ENCODE measurements around the gene NPC1.

NPC1 gene

GRCh38 chr18:23545247-23545789 lies 41.0 kb downstream of the NPC1 start:
- DNase-seq, result no peak

GRCh38 chr18:23542461-23542860 lies 43.8 kb downstream of the NPC1 start:
- DNase-seq, result no peak

- DNase-seq, result no peak
These were observed 44.8 kb downstream of the NPC1 start for GRCh38 chr18:23541349-23542093.

DNA sequence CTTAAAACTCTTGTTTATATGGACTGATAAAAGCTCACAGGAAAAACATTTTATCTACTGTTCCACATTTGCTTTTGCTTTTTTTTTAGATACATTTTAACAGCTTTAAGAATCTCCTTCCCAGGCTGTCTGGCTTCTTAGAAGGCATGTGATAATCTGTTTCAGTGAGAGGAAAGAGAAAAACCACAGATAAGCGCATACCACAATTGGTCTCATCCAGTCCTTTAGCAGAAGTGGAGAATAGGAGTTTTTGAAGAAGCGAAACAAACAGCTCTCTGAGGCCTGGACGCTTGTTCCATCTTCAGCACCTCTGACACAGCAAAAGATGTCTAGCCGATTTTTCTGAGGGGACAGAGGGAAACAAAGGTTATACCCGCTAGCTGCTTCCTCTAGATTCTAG lies 45.4 kb downstream of the NPC1 start:
- DNase-seq, result peak; percentile 78

DNA sequence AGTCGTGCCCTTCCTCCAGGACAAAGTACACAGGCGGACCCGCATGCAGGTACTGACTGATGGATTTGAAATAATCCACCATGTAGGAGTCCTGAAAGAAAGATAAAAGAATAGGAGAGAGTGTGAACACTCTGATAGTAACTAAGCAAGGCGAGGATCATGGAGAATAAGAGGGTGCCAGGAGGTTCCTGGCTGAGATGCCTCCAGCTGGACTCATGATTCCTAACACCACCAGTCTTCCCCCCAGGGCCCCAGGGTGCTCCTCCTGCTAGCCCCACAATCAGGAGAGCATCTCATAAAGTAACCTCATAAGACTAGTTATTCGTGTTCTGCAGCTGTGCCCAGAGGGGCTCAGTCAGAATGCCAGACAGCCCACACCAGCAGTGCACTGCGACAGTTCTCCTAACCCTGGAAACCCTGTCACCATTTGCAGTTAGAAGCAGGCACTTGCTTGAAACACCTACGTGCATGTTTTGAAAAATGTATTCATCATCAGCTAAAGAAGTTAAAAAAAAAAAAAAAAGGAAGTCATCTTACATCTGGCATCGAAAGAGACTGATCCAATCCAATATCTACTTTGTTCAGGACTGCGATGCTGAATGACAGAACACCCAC lies 46.3 kb downstream of the NPC1 start:
- no peak for DNase-seq

DNA sequence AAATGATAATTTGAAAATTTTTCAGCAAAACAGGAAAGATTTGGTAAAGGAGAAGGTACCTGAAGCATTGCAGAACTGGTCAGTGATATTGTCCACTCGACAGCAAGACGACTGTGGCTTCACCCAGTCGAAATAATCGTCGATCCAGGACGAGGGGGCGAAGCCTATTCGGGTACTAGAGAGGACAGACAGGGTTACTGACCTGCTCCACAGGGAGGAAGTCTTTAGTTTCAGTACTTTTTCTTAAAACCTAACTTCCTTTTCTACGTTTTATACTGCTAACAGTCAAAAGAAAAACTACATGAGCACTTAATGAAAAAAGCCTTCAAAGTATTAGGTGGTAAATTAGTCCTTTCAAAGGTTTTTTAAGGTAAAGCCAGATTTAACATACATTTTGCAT lies 47.0 kb downstream of the NPC1 start:
- no peak for DNase-seq

- no peak for DNase-seq
These were observed 47.4 kb downstream of the NPC1 start for GRCh38 chr18:23538870-23539269.

GRCh38 chr18:23538001-23538400 lies 48.3 kb downstream of the NPC1 start:
- DNase-seq, result no peak

GRCh38 chr18:23537274-23537673 lies 49.0 kb downstream of the NPC1 start:
- no peak for DNase-seq

DNA sequence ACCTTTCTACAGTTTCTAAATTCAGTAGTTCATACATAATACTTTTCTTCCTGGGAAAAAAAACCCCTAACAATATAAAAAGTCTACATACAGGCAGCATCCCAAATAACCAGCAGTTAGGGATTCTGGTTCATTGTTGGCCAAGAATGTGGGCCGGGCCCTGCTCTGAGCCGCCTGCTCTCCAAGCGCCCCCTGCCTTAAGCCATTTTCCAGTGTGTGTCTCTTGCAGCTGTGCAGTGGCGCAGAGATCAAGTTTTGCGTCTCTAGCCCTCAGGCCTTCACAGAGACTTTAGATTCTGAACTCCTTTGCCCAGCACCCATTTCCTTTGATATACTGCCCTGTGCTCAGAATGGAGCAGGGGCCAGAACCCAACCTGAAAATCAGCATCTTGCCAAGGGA lies 50.1 kb downstream of the NPC1 start:
- DNase-seq, result no peak

GRCh38 chr18:23534276-23534675 lies 52.0 kb downstream of the NPC1 start:
- no peak for DNase-seq

DNA sequence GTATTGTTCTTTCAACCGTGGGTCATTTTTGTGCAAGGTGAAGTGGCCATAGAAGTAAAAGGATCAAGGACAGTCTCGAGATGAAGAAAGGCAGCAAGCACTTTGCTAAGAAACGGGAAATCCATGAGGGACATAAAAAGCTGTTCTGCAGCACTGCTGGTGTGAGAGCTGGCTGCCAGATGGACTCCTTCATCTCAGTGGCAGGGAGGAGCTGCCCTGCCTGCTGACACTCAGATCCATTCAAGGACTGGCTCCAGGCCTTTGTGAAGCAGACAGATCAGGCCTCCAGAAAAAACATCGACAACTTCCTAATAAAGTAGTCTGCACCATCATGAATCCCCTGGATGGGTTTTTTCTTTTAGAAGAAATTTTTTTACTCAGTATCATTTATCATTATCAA lies 53.5 kb downstream of the NPC1 start:
- no peak for DNase-seq

- DNase-seq, result no peak
These were observed 54.4 kb downstream of the NPC1 start for GRCh38 chr18:23531912-23532311.

GRCh38 chr18:23530195-23530594 lies 56.1 kb downstream of the NPC1 start:
- DNase-seq, result peak; percentile 72

- no peak for DNase-seq
These were observed 56.7 kb downstream of the NPC1 start for GRCh38 chr18:23529604-23530003.

DNA sequence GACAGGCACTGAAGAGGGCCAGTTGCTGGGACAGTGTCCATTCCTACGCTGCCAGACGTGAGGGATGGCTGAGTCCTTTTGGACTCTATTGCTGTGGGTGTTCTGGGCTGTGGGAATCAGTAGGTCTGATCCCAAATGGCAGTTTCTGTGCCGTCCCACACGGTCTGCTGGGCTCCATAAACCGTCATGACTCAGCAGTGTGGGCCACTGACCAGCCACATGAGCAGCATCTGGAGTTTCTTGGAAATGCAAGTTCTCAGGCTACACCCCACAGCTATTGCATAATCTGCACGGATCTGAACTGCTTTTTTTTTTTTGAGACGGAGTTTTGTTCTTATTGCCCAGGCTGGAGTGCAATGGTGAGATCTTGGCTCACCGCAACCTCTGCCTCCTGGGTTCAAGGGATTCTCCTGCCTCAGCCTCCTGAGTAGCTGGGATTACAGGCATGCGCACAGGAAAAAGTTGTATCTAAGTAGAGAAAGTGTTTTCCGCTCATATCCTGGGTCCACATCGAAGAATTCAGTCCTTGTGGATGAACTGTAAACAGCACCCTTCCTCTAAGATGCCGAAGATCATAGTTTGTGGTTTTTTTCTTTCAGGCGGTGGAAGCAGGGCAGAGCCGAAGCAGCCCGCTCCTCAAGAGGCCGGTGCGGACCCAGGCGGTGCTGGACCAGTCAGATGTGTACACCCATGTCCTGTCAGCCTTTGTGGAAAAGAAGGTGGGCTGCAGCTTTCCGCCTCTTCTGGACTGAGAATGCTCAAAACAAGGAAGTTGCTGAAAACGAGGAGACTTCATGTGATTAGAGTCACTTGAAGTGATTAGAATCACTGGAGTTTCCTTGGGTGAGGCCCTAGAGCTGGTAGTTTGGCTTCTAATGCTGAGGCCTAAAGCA lies 57.5 kb downstream of the NPC1 start:
- DNase-seq, result peak; percentile 62

DNA sequence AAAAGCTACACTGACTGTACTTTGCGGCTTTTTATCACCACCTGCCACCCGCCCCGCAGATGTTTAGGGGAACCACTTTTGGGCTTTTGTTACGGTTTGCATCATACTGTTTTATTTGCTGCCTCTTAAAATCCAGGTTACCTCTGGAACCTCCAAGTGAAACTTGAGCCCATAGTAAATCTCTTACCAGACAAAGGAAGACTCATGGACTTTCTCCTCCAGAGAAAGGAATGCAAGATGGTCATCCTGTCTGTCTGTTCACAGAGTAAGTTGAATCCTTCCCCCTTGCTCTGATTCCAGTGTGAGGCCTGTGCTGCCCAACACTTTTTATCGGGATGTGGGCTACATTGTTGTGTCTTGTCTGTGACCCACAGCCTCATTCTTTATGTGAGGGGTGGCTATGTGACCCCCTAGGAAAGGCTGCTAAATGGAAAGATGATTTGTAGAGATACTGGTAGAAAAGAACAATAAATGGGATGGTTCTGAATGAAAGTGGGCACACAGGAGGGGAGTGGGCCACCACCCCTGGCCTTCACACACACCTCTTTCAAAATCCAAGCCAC lies 59.7 kb downstream of the NPC1 start:
- DNase-seq, result no peak

- DNase-seq, result no peak
These were observed 62.0 kb downstream of the NPC1 start for GRCh38 chr18:23524213-23524707.

GRCh38 chr18:23523429-23524212 lies 62.7 kb downstream of the NPC1 start:
- no peak for DNase-seq

DNA sequence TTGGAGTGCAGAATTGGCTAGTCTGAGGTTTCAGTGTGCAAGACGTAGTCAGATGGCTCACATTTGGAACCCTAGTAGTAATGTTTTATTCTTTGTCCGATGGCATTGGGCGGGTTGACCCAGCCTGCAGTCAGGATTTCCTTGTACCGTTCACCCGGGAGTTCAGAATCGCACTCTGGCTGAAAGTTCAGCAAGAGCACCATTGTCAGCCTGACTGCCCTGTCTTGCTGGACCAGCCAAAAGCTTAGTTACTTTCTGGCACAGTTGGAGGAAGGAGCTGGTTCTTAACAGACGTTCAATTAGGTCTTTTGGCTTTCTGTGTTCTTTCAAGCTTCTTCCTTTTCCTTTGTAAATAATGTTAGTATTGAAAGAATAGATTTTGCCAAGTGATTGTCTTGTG lies 64.4 kb downstream of the NPC1 start:
- DNase-seq, result no peak

GRCh38 chr18:23521271-23521670 lies 65.0 kb downstream of the NPC1 start:
- DNase-seq, result no peak

DNA sequence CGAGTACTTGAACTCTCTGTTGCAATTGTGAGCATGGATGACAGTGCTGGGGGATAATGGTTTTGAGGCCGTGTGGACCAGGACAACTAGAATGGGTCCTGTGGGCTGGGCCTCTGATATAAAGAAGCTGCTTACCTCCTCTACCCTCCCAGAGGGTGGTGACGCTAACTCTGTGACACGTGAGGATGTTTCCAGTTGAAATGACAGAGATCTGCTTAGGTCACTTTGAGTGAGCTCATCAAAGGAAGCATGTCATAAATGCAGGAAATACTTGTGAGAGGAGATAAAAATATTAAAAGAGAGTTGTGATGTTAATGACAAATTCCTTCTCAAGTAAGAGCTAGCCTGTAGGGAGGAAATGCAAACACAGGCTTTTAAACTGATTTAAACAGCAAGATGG lies 66.6 kb downstream of the NPC1 start:
- no peak for DNase-seq

Data from GF-D8 (cell line).